Stimulated activated CD4-positive, alpha-beta T cell treated with anti-CD3 and anti-CD28 coated beads, TNF-alpha, amount 100 ng/mL, for 1 hour (primary cell): ENCODE measurements around the gene MORN1.

Source experiments
- DNase-seq, 3 donors: peaks; one replicate each; pipeline ENCODE4 v3.0.0-alpha.2; 2020; ENCODE audit warnings: low read depth in 3 of 3, low spot score in 1 of 3

Gene MORN1

GRCh38 chr1:2353551-2354438, 37.6 kb downstream of the MORN1 start:
- DNase-seq = no peak

GRCh38 chr1:2352897-2353550, 38.3 kb downstream of the MORN1 start:
- no peak for DNase-seq

- no peak for DNase-seq
Observed at GRCh38 chr1:2352341-2352896, 38.9 kb downstream of the MORN1 start.

GRCh38 chr1:2351723-2352122, 39.6 kb downstream of the MORN1 start:
- no peak for DNase-seq

GRCh38 chr1:2350911-2351655, 40.3 kb downstream of the MORN1 start:
- no peak for DNase-seq

- no peak for DNase-seq
Observed at GRCh38 chr1:2350501-2350900, 40.9 kb downstream of the MORN1 start.

GRCh38 chr1:2349806-2350205, 41.5 kb downstream of the MORN1 start:
- no peak for DNase-seq

GRCh38 chr1:2348346-2349325, 42.7 kb downstream of the MORN1 start:
- DNase-seq = no peak

GRCh38 chr1:2347896-2348295, 43.5 kb downstream of the MORN1 start:
- no peak for DNase-seq

GRCh38 chr1:2347409-2347785, 44.0 kb downstream of the MORN1 start:
- DNase-seq = no peak

- no peak for DNase-seq
Observed at GRCh38 chr1:2346691-2347408, 44.5 kb downstream of the MORN1 start.

GRCh38 chr1:2345297-2346075, 45.9 kb downstream of the MORN1 start:
- no peak for DNase-seq

- DNase-seq = no peak
Observed at GRCh38 chr1:2344744-2345296, 46.5 kb downstream of the MORN1 start.

GRCh38 chr1:2344121-2344681, 47.2 kb downstream of the MORN1 start:
- DNase-seq = no peak

- DNase-seq = no peak
Observed at GRCh38 chr1:2343023-2343935, 48.1 kb downstream of the MORN1 start.

- DNase-seq = no peak
Observed at GRCh38 chr1:2342384-2343022, 48.9 kb downstream of the MORN1 start.
